Karpas-422 (cell line): Measurements from ENCODE around the gene COPE. TPM values are rescaled to one million over a fixed set of nuclear protein-coding genes. Genes with fewer than 3 reads are reported as not detected.
A peak's percentile ranks its signal among the peaks of the same experiment; 100 is the strongest.

Source experiments
- DNase-seq: peaks from one replicate; pipeline ENCODE4 v3.0.0-alpha.2; 2015
- H2AFZ ChIP-seq: fragments of 200-600 bp; sonication (generic); 2 replicates; pipeline ENCODE4 v1.6.1; 2014; ENCODE audit warnings: antibody characterized with exemption, low read length, mixed read lengths
- H3K27ac ChIP-seq: fragments of 200-600 bp; sonication (generic); 2 replicates; pipeline ENCODE4 v1.5.1; 2014; ENCODE audit warnings: mild to moderate bottlenecking, low read length, moderate library complexity
- H3K27me3 ChIP-seq: fragments of 200-600 bp; sonication (generic); 2 replicates; pipeline ENCODE4 v1.6.1; 2014; ENCODE audit warnings: low read length, mixed read lengths
- H3K36me3 ChIP-seq: fragments of 200-600 bp; sonication (generic); 2 replicates; pipeline ENCODE4 v1.6.1; 2014; ENCODE audit warnings: low read length, mixed read lengths; ENCODE audit not compliant: insufficient read depth
- H3K4me1 ChIP-seq: fragments of 200-600 bp; sonication (generic); 2 replicates; pipeline ENCODE4 v1.6.1; 2014; ENCODE audit warnings: mild to moderate bottlenecking, low read length, mixed read lengths
- H3K4me2 ChIP-seq: fragments of 200-600 bp; sonication (generic); 2 replicates; pipeline ENCODE4 v1.6.1; 2014; ENCODE audit warnings: low read length, low read depth, mild to moderate bottlenecking; ENCODE audit not compliant: poor library complexity, severe bottlenecking
- H3K4me3 ChIP-seq: fragments of 200-600 bp; sonication (generic); 2 replicates; pipeline ENCODE4 v1.5.1; 2014; ENCODE audit warnings: mild to moderate bottlenecking, antibody characterized with exemption, low read length, mixed read lengths
- H3K79me2 ChIP-seq: fragments of 200-600 bp; sonication (generic); 2 replicates; pipeline ENCODE4 v1.6.1; 2014; ENCODE audit warnings: mild to moderate bottlenecking, low read length, mixed read lengths
- H3K9ac ChIP-seq: fragments of 200-600 bp; sonication (generic); 2 replicates; pipeline ENCODE4 v1.6.0; 2014; ENCODE audit warnings: low read length
- H3K9me2 ChIP-seq: fragments of 200-600 bp; sonication (generic), shearing (Covaris generic); replicated peaks from 2 replicates; pipeline ENCODE4 v1.6.0; 2014; ENCODE audit warnings: mild to moderate bottlenecking, low read length, moderate library complexity; ENCODE audit not compliant: insufficient read depth
- H3K9me3 ChIP-seq: fragments of 300-700, 200-600 bp; sonication (generic); 2 replicates; pipeline ENCODE4 v1.6.1; 2014; ENCODE audit warnings: low read length, mixed read lengths
- H4K20me1 ChIP-seq: fragments of 200-600 bp; sonication (generic); 2 replicates; pipeline ENCODE4 v1.6.1; 2014; ENCODE audit warnings: mild to moderate bottlenecking, antibody characterized with exemption, low read length, low read depth; ENCODE audit not compliant: insufficient read depth
- total RNA-seq: library from RNA; depleted of rRNA; stranded (reverse); fragments of >200 nt; shearing (Covaris generic); gene quantifications from 2 replicates; pipeline ENCODE4 v1.2.3, GENCODE V29; 2014; ENCODE audit warnings: low replicate concordance

Gene COPE
- total RNA-seq, 1 experiment from 2014 or later, result 145 TPM

- no peaks in the 10 kb centered on the region for H4K20me1 ChIP-seq
- H3K4me3 ChIP-seq, result no peak overlapping the region
- H3K4me1 ChIP-seq, result peaks cover 14% of the 10 kb centered on the region
- no peaks in the 10 kb centered on the region for H3K36me3 ChIP-seq
- H3K27me3 ChIP-seq, result no peaks in the 10 kb centered on the region
- H3K9me2 ChIP-seq, result no peaks in the 10 kb centered on the region
- no peak overlapping the region for H3K4me2 ChIP-seq
- no peak overlapping the region for H3K27ac ChIP-seq
- no peak overlapping the region for H3K9ac ChIP-seq
- no peaks in the 10 kb centered on the region for H3K9me3 ChIP-seq
- H2AFZ ChIP-seq, result no peak overlapping the region
- no peaks in the 10 kb centered on the region for H3K79me2 ChIP-seq
- DNase-seq, result no peak
Observed at GRCh38 chr19:18945297-18945696, 26.1 kb upstream of the COPE start.

GRCh38 chr19:18943465-18943864 lies 24.3 kb upstream of the COPE start:
- no peak overlapping the region for H3K9ac ChIP-seq
- no peak overlapping the region for H2AFZ ChIP-seq
- no peak overlapping the region for H3K4me3 ChIP-seq
- no peaks in the 10 kb centered on the region for H3K9me3 ChIP-seq
- DNase-seq, result no peak
- no peak overlapping the region for H3K27ac ChIP-seq
- no peaks in the 10 kb centered on the region for H4K20me1 ChIP-seq
- H3K4me2 ChIP-seq, result no peak overlapping the region
- H3K36me3 ChIP-seq, result no peaks in the 10 kb centered on the region
- peaks cover 18% of the 10 kb centered on the region for H3K4me1 ChIP-seq
- H3K9me2 ChIP-seq, result no peaks in the 10 kb centered on the region
- H3K27me3 ChIP-seq, result no peaks in the 10 kb centered on the region
- no peaks in the 10 kb centered on the region for H3K79me2 ChIP-seq

GRCh38 chr19:18942692-18943091 lies 23.5 kb upstream of the COPE start:
- H3K4me1 ChIP-seq, result peaks cover 18% of the 10 kb centered on the region
- no peak for DNase-seq

GRCh38 chr19:18941628-18942354 lies 22.6 kb upstream of the COPE start:
- Histone ChIP-seq H2AFZ (no peak overlapping the region), H3K4me2 (no peak overlapping the region), H3K9me3 (no peaks in the 10 kb centered on the region), H3K9ac (no peak overlapping the region), H3K36me3 (no peaks in the 10 kb centered on the region), H3K4me1 (peaks cover 14% of the 10 kb centered on the region), H3K79me2 (no peaks in the 10 kb centered on the region), H3K4me3 (no peak overlapping the region), H3K27me3 (no peaks in the 10 kb centered on the region), H3K27ac (no peak overlapping the region), H3K9me2 (no peaks in the 10 kb centered on the region), H4K20me1 (no peaks in the 10 kb centered on the region)
- no peak for DNase-seq

More at GRCh38 chr19:18942692-18943091, 23.5 kb upstream of the COPE start:
- Histone ChIP-seq H4K20me1 (no peaks in the 10 kb centered on the region), H3K79me2 (no peaks in the 10 kb centered on the region), H3K4me3 (no peak overlapping the region), H3K9me3 (no peaks in the 10 kb centered on the region), H2AFZ (no peak overlapping the region), H3K4me2 (no peak overlapping the region), H3K9ac (no peak overlapping the region), H3K27me3 (no peaks in the 10 kb centered on the region), H3K36me3 (no peaks in the 10 kb centered on the region), H3K9me2 (no peaks in the 10 kb centered on the region), H3K27ac (no peak overlapping the region)

GRCh38 chr19:18940769-18941627 lies 21.8 kb upstream of the COPE start, which contains the start of gene HOMER3:
HOMER3 (minus strand) TSS chr19:18941217; CDS start chr19:18938982, 2,235 bp downstream.
- peak within 1 kb of the TSS; percentile 47 for H3K9ac ChIP-seq
- H3K4me3 ChIP-seq, result peak within 1 kb of the TSS; percentile 41; the same call in 1 of the 2 replicates
- no peak within 1 kb of the TSS for H3K27ac ChIP-seq

GRCh38 chr19:18939922-18940768 lies 21.0 kb upstream of the COPE start:
- peak overlapping the region; percentile 41; the same call in 1 of the 2 replicates for H3K4me3 ChIP-seq

More at GRCh38 chr19:18940769-18941627, 21.8 kb upstream of the COPE start, which contains the start of gene HOMER3:
- DNase-seq, result peak; percentile 88
- Histone ChIP-seq H3K4me2 (peak within 1 kb of the TSS; percentile 42), H3K9me2 (no peaks in the 10 kb centered on the region), H3K27me3 (no peaks in the 10 kb centered on the region), H4K20me1 (no peaks in the 10 kb centered on the region), H3K4me1 (peaks cover 10% of the 10 kb centered on the region), H2AFZ (no peak within 1 kb of the TSS), H3K79me2 (no peaks in the 10 kb centered on the region), H3K36me3 (no peaks in the 10 kb centered on the region), H3K9me3 (no peaks in the 10 kb centered on the region)

GRCh38 chr19:18939163-18939562 lies 20.0 kb upstream of the COPE start:
- H3K9ac ChIP-seq, result no peak overlapping the region
- H3K4me3 ChIP-seq, result no peak overlapping the region
- no peaks in the 10 kb centered on the region for H3K36me3 ChIP-seq
- no peaks in the 10 kb centered on the region for H3K9me3 ChIP-seq
- DNase-seq, result no peak
- H2AFZ ChIP-seq, result no peak overlapping the region
- H3K9me2 ChIP-seq, result no peaks in the 10 kb centered on the region
- no peaks in the 10 kb centered on the region for H3K79me2 ChIP-seq
- H3K27ac ChIP-seq, result no peak overlapping the region
- H4K20me1 ChIP-seq, result no peaks in the 10 kb centered on the region
- peaks cover 10% of the 10 kb centered on the region for H3K4me1 ChIP-seq
- H3K27me3 ChIP-seq, result no peaks in the 10 kb centered on the region
- no peak overlapping the region for H3K4me2 ChIP-seq

More at GRCh38 chr19:18939922-18940768, 21.0 kb upstream of the COPE start:
- Histone ChIP-seq H3K9me2 (no peaks in the 10 kb centered on the region), H3K4me1 (peaks cover 10% of the 10 kb centered on the region), H4K20me1 (no peaks in the 10 kb centered on the region), H2AFZ (no peak overlapping the region), H3K9ac (0 out of 2 replicates have a peak overlapping the region, but pooled peaks have one; percentile 47), H3K27ac (no peak overlapping the region), H3K9me3 (no peaks in the 10 kb centered on the region), H3K79me2 (no peaks in the 10 kb centered on the region), H3K36me3 (no peaks in the 10 kb centered on the region), H3K27me3 (no peaks in the 10 kb centered on the region), H3K4me2 (peak overlapping the region; percentile 42)
- DNase-seq, result no peak
